Breast epithelium (tissue), 3 donors: Measurements from ENCODE around the gene CRPPA.

Experiments used
- CTCF ChIP-seq, 3 donors: fragments of 450-650 bp; IDR thresholded peaks; one replicate each; pipeline ENCODE4 v1.5.1; 2016 to 2017; ENCODE audit warnings: antibody characterized with exemption in 3 of 3, mild to moderate bottlenecking in 3 of 3, moderate library complexity in 3 of 3
- POLR2A ChIP-seq: fragments of 450-650 bp; IDR thresholded peaks from one replicate; pipeline ENCODE4 v1.6.1; 2016; ENCODE audit warnings: antibody characterized with exemption, mild to moderate bottlenecking, moderate library complexity
- POLR2AphosphoS5 ChIP-seq, 3 donors: sonication (generic); formaldehyde crosslinking; IDR thresholded peaks; one replicate each; pipeline ENCODE4 v1.6.1; 2017; ENCODE audit warnings: antibody characterized with exemption in 3 of 3

GRCh38 chr7:16450366-16450765 lies 29.0 kb upstream of the CRPPA start:
- TF ChIP-seq CTCF (IDR thresholded peaks at IDR 0.05) (no peak), POLR2AphosphoS5 (IDR thresholded peaks at IDR 0.05) (no peak), POLR2A (no peak)
